ENCODE data around the gene CLIC3.
"Not testable (repeated sequence)": the region's sequence is repeated elsewhere in the genome, so short reads cannot be mapped to it uniquely, and the experiment has no call there.

CLIC3 gene

GRCh38 chr9:137017071-137017470 is 20.7 kb upstream of the CLIC3 start:
- DNase-seq (ENCODE audit: low spot score), result no peak

- DNase-seq (ENCODE audit: low spot score), result no peak
Observed at GRCh38 chr9:137016436-137016835, 20.1 kb upstream of the CLIC3 start.

GRCh38 chr9:137015976-137016375 is 19.6 kb upstream of the CLIC3 start:
- DNase-seq (ENCODE audit: low spot score), result no peak

GRCh38 chr9:137015540-137015930 is 19.2 kb upstream of the CLIC3 start:
- DNase-seq (ENCODE audit: low spot score), result no peak

GRCh38 chr9:137014776-137015539 is 18.6 kb upstream of the CLIC3 start:
- DNase-seq (ENCODE audit: low spot score), result no peak

GRCh38 chr9:137014166-137014565 is 17.8 kb upstream of the CLIC3 start:
- no peak for DNase-seq (ENCODE audit: low spot score)

GRCh38 chr9:137013571-137013940 is 17.2 kb upstream of the CLIC3 start:
- no peak for DNase-seq (ENCODE audit: low spot score)

- no peak for DNase-seq (ENCODE audit: low spot score)
Observed at GRCh38 chr9:137012694-137013570, 16.6 kb upstream of the CLIC3 start.

- DNase-seq (ENCODE audit: low spot score), result no peak
Observed at GRCh38 chr9:137011907-137012675, 15.7 kb upstream of the CLIC3 start.

GRCh38 chr9:137011156-137011555 is 14.8 kb upstream of the CLIC3 start:
- DNase-seq (ENCODE audit: low spot score), result no peak

- no peak for DNase-seq (ENCODE audit: low spot score)
Observed at GRCh38 chr9:137009938-137010732, 13.8 kb upstream of the CLIC3 start.

GRCh38 chr9:137009217-137009616 is 12.8 kb upstream of the CLIC3 start:
- DNase-seq (ENCODE audit: low spot score), result no peak

- no peak for DNase-seq (ENCODE audit: low spot score)
Observed at GRCh38 chr9:137008312-137008711, 11.9 kb upstream of the CLIC3 start.

- no peak for DNase-seq (ENCODE audit: low spot score)
Observed at GRCh38 chr9:137007816-137008270, 11.5 kb upstream of the CLIC3 start.

GRCh38 chr9:137007108-137007815 is 10.9 kb upstream of the CLIC3 start:
- no peak for DNase-seq (ENCODE audit: low spot score)

GRCh38 chr9:137006116-137007003 is 10.0 kb upstream of the CLIC3 start:
- no peak for DNase-seq (ENCODE audit: low spot score)

- DNase-seq (ENCODE audit: low spot score), result not testable (repeated sequence)
Observed at GRCh38 chr9:137004285-137004684, 7.9 kb upstream of the CLIC3 start.

- DNase-seq (ENCODE audit: low spot score), result no peak
Observed at GRCh38 chr9:137002646-137003041, 6.3 kb upstream of the CLIC3 start.

GRCh38 chr9:137001857-137002645 is 5.7 kb upstream of the CLIC3 start:
- DNase-seq (ENCODE audit: low spot score), result no peak
